Progenitor cell of endocrine pancreas (in vitro differentiated cells): Measurements from ENCODE around the gene EIF3F. TPM values are rescaled to one million over a fixed set of nuclear protein-coding genes. Genes with fewer than 3 reads are reported as not detected.

Source experiments
- DNase-seq: peaks from one replicate; pipeline ENCODE4 v3.0.0; 2021; ENCODE audit warnings: low spot score; ENCODE audit not compliant: unreplicated experiment
- H3K27ac Mint-ChIP-seq: 2 replicates; pipeline ENCODE4 v1.8.0; 2021; ENCODE audit warnings: mild to moderate bottlenecking, moderate library complexity, mixed read lengths
- H3K27me3 Mint-ChIP-seq: 2 replicates; pipeline ENCODE4 v1.8.0; 2021; ENCODE audit warnings: mixed read lengths
- H3K36me3 Mint-ChIP-seq: 2 replicates; pipeline ENCODE4 v1.8.0; 2022; ENCODE audit warnings: mixed read lengths; ENCODE audit not compliant: insufficient read depth
- H3K4me1 Mint-ChIP-seq: 2 replicates; pipeline ENCODE4 v1.8.0; 2021; ENCODE audit warnings: low read depth, mixed read lengths
- H3K4me3 Mint-ChIP-seq: 2 replicates; pipeline ENCODE4 v1.8.0; 2021; ENCODE audit warnings: low read depth, mild to moderate bottlenecking, moderate library complexity, mixed read lengths
- H3K9me3 Mint-ChIP-seq: 2 replicates; pipeline ENCODE4 v1.8.0; 2021; ENCODE audit warnings: low read depth, mixed read lengths
- CTCF ChIP-seq: fragments of 200-600 bp; sonication (generic); IDR thresholded peaks from one replicate; pipeline ENCODE4 v1.5.0; 2021; ENCODE audit warnings: antibody characterized with exemption, mild to moderate bottlenecking; ENCODE audit not compliant: unreplicated experiment
- total RNA-seq: library from RNA; stranded (reverse); gene quantifications from 2 replicates; pipeline ENCODE4 v1.2.1, GENCODE V29; 2021

Gene EIF3F
- total RNA-seq, 1 donor from 2014 or later, result 300 TPM

GRCh38 chr11:8032576-8033304, 45.6 kb downstream of the EIF3F start:
- Mint-ChIP-seq H3K4me3 (no peak overlapping the region), H3K36me3 (no peaks in the 10 kb centered on the region), H3K27ac (no peak overlapping the region), H3K27me3 (peaks cover 47% of the 10 kb centered on the region), H3K9me3 (no peaks in the 10 kb centered on the region), H3K4me1 (peaks cover 5% of the 10 kb centered on the region)
- no peak for DNase-seq
- TF ChIP-seq CTCF, result no peak

DNA sequence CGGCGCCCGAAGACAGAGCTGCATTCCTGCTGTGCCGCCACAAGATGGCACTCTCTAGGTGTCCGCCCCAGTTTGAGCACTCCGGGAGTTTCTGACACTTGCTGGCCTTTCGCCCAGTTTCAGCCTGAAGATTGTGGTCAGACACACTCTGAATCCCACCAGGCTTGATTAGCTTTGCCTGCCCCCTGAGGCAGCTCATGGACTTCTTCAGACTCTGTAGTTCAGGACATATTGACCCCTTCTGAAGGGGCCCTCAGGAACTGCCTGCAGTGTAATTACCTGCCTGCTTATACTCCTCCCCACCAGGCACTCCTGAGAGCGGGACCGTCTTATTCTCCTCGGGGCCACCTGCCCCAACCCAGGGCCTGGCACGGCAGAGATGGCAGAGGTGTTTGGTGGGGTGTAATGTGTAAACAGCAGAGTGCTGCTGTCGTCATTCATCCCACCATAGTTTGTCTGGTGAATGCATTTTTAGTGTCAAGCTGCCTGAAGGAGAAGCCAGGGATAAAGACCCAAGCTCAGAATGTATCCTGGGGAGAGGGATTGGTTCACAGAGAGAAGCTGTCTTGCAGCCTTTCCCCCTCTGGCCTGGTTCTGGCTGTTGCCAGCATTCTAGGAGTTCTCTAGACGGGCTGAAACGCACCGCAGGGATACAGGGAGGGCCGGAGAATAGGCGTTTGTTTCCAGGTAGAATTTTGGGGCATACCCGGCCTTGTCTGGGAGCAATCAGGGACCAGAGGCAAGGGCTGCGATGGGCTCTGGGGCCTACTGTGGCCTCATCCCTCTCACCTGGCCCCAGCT, 46.4 kb downstream of the EIF3F start:
- H3K27me3 Mint-ChIP-seq, result peaks cover 47% of the 10 kb centered on the region
- no peak overlapping the region for H3K4me3 Mint-ChIP-seq
- no peak overlapping the region for H3K27ac Mint-ChIP-seq
- H3K4me1 Mint-ChIP-seq, result peaks cover 5% of the 10 kb centered on the region
- H3K9me3 Mint-ChIP-seq, result no peaks in the 10 kb centered on the region
- peak; percentile 92 for TF ChIP-seq CTCF
- H3K36me3 Mint-ChIP-seq, result no peaks in the 10 kb centered on the region
- peak; percentile 62 for DNase-seq

DNA sequence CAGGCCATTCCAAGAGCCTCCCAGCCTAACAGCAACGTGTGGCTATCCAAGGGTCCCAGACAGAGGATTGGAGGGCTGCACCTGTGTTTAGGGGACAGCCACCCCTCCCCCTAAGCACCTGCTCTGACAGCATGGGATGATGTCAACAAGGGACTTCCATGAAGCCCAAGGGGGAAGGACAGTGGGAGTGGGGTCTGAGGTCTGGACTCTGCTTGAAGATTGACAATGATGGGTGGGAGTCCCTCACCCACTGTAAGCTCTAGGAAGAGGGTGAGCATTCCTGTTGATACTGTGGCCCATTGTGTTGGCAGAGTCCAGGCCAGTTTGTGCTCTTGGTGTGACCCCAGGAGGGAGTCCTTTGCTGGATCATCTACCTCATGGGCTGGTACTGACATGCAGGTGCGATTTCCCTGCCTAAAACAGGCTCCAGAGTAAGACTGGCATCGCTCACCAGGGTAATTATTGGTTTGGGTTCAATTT, 47.0 kb downstream of the EIF3F start:
- no peak for DNase-seq
- peaks cover 5% of the 10 kb centered on the region for H3K4me1 Mint-ChIP-seq
- no peaks in the 10 kb centered on the region for H3K9me3 Mint-ChIP-seq
- TF ChIP-seq CTCF, result no peak
- H3K27me3 Mint-ChIP-seq, result peaks cover 46% of the 10 kb centered on the region
- H3K27ac Mint-ChIP-seq, result no peak overlapping the region
- no peak overlapping the region for H3K4me3 Mint-ChIP-seq
- no peaks in the 10 kb centered on the region for H3K36me3 Mint-ChIP-seq

DNA sequence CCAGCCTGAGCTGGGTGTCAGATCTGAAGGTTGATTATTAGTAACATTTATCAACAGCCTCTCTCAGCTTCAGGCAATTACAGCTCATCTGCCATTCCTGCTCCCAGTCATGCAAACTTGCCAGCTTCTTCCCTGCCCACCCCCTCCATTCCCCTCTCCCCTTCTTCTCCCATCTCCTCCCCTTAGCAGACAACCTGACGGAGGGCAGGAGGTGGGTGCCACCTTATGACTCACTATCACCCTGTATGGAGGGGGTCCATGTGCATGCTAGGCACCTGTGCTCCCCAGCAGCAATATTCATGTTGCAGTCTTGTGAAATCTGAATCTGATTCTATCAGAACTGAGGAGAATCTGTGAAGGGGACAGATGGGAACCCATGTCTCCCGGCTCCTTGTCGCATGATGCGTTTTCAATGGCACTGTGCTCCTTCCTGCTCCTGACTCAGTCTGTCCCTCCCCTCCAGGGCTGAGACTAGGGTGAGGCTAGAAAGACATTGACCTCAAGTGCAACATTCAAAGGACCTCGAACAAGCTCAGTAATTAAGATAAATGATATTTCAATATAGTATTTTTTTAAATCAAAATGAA, 47.6 kb downstream of the EIF3F start:
- no peak for TF ChIP-seq CTCF
- DNase-seq, result no peak
- H3K9me3 Mint-ChIP-seq, result no peaks in the 10 kb centered on the region
- H3K27me3 Mint-ChIP-seq, result peaks cover 47% of the 10 kb centered on the region
- H3K27ac Mint-ChIP-seq, result no peak overlapping the region
- H3K36me3 Mint-ChIP-seq, result no peaks in the 10 kb centered on the region
- H3K4me1 Mint-ChIP-seq, result peaks cover 5% of the 10 kb centered on the region
- H3K4me3 Mint-ChIP-seq, result no peak overlapping the region

- H3K4me3 Mint-ChIP-seq, result no peak overlapping the region
- H3K4me1 Mint-ChIP-seq, result peaks cover 5% of the 10 kb centered on the region
- H3K27ac Mint-ChIP-seq, result no peak overlapping the region
- DNase-seq, result no peak
- no peaks in the 10 kb centered on the region for H3K36me3 Mint-ChIP-seq
- no peaks in the 10 kb centered on the region for H3K9me3 Mint-ChIP-seq
- peaks cover 41% of the 10 kb centered on the region for H3K27me3 Mint-ChIP-seq
- no peak for TF ChIP-seq CTCF
These were observed 48.2 kb downstream of the EIF3F start for GRCh38 chr11:8035200-8035855.
